GM12878 (cell line): Measurements from ENCODE around the gene DGAT2. TPM values are rescaled to one million over a fixed set of nuclear protein-coding genes. Genes with fewer than 3 reads are reported as not detected.

Experiments used
- ATAC-seq: fragments of 200-7000 bp; cut with Tn5 transposase; 3 replicates; pipeline ENCODE4 v1.9.1; 2020; ENCODE audit warnings: mild to moderate bottlenecking, moderate library complexity
- BruUV-seq: library from RNA; stranded (reverse); fragments of 400-500 nt; replicated peaks from 2 replicates; lab custom pipeline; 2021; lab: Mats Ljungman, UMichigan
- CTCF ChIA-PET: fragments of 300-600 bp; sonication (Branson Sonifier 250); formaldehyde crosslinking; extraction: SDS; loops from one replicate; lab custom pipeline; 2021; ENCODE audit warnings: inconsistent platforms; lab: Yijun Ruan, JAX
- POLR2A ChIA-PET: fragments of 350-600 bp; formaldehyde crosslinking; extraction: SDS; loops from one replicate; lab custom pipeline; 2021; ENCODE audit warnings: inconsistent platforms; lab: Charles Lee
- RAD21 ChIA-PET: fragments of 300-600 bp; sonication (Branson Sonifier 250); formaldehyde crosslinking; loops from one replicate; lab custom pipeline; 2023; ENCODE audit warnings: antibody characterized with exemption; ENCODE audit not compliant: unreplicated experiment; lab: Charles Lee
- SMC1A ChIA-PET: fragments of 300-600 bp; sonication (Branson Sonifier 250); formaldehyde crosslinking; loops from one replicate; lab custom pipeline; 2023; ENCODE audit not compliant: unreplicated experiment, uncharacterized antibody; lab: Charles Lee
- DNase-seq: peaks from one replicate; pipeline ENCODE4 v3.0.0-alpha.2; 2011; ENCODE audit warnings: low read depth, low spot score
- FAIRE-seq: peaks from 3 replicates; lab custom pipeline; 2011; peaks lifted over from hg19 to GRCh38; lab: Jason Lieb, UNC
- H2AFZ ChIP-seq: 2 replicates; pipeline ENCODE4 v1.6.0; 2011; ENCODE audit warnings: low read depth, low read length, control low read depth; ENCODE audit not compliant: control insufficient read depth
- H3K27ac ChIP-seq: 2 replicates; pipeline ENCODE4 v1.5.1; 2011; ENCODE audit warnings: control low read depth; ENCODE audit not compliant: control insufficient read depth, insufficient read depth
- H3K27me3 ChIP-seq, 2 experiments: replicated peaks in 1 of 2; 2 replicates each; pipeline versions ENCODE4 v1.6.0 to v1.6.1; 2011; ENCODE audit warnings: low read length in 1 of 2; ENCODE audit not compliant: control insufficient read depth in 2 of 2, insufficient read depth in 2 of 2
- H3K36me3 ChIP-seq, 2 experiments: 2 replicates each; pipeline ENCODE4 v1.5.1; 2011; ENCODE audit warnings: low read length in 1 of 2; ENCODE audit not compliant: control insufficient read depth in 2 of 2, insufficient read depth in 2 of 2
- H3K4me1 ChIP-seq: 2 replicates; pipeline ENCODE4 v1.6.1; 2011; ENCODE audit warnings: mild to moderate bottlenecking, low read length, moderate library complexity, mixed read lengths; ENCODE audit not compliant: control insufficient read depth, insufficient read depth
- H3K4me2 ChIP-seq: 2 replicates; pipeline ENCODE4 v1.6.0; 2011; ENCODE audit warnings: control low read depth; ENCODE audit not compliant: control insufficient read depth, insufficient read depth
- H3K4me3 ChIP-seq: fragments of 200-600 bp; sonication (generic); 2 replicates; pipeline ENCODE4 v1.5.1; 2016
- H3K79me2 ChIP-seq: 2 replicates; pipeline ENCODE4 v1.6.0; 2011; ENCODE audit warnings: low read length; ENCODE audit not compliant: control insufficient read depth, insufficient read depth
- H3K9ac ChIP-seq: 2 replicates; pipeline ENCODE4 v1.8.0; 2011; ENCODE audit warnings: low read length, control low read depth, mixed read lengths; ENCODE audit not compliant: control insufficient read depth, insufficient read depth
- H3K9me3 ChIP-seq: replicated peaks from 3 replicates; pipeline ENCODE4 v1.5.1; 2011; ENCODE audit warnings: mild to moderate bottlenecking, low read length; ENCODE audit not compliant: control insufficient read depth, insufficient read depth
- H4K20me1 ChIP-seq: 2 replicates; pipeline ENCODE4 v1.6.0; 2011; ENCODE audit not compliant: control insufficient read depth, insufficient read depth
- BACH1 ChIP-seq: fragments of 450-650 bp; IDR thresholded peaks from 2 replicates; pipeline ENCODE4 v1.6.1; 2017; ENCODE audit warnings: mild to moderate bottlenecking, borderline replicate concordance
- CBFB ChIP-seq: IDR thresholded peaks from 2 replicates; pipeline ENCODE4 v1.6.1; 2016; ENCODE audit warnings: antibody characterized with exemption, low read depth
- CTCF ChIP-seq, 3 experiments: IDR thresholded peaks in 2 of 3; conservative IDR thresholded peaks in 1 of 3; 2 replicates each; pipeline ENCODE4 v1.5.1; 2011; ENCODE audit warnings: low read depth in 3 of 3, low read length in 3 of 3, mild to moderate bottlenecking in 3 of 3, control low read depth in 2 of 3, moderate library complexity in 2 of 3, inconsistent platforms in 1 of 3, mixed read lengths in 1 of 3; ENCODE audit not compliant: control insufficient read depth in 2 of 3, insufficient read depth in 1 of 3; ENCODE audit errors: extremely low read depth in 1 of 3
- EED ChIP-seq: sonication (generic); IDR thresholded peaks from 2 replicates; pipeline ENCODE4 v1.6.1; 2016; ENCODE audit warnings: antibody characterized with exemption, low read depth
- IRF4 ChIP-seq: IDR thresholded peaks from 2 replicates; pipeline ENCODE4 v1.6.1; 2011; ENCODE audit warnings: low read depth, low read length
- NRF1 ChIP-seq: conservative IDR thresholded peaks from 2 replicates; pipeline ENCODE4 v1.6.1; 2011; ENCODE audit warnings: mild to moderate bottlenecking, low read depth, low read length, improper control_type of control experiment
- RAD51 ChIP-seq: fragments of 450-650 bp; IDR thresholded peaks from 2 replicates; pipeline ENCODE4 v1.6.1; 2016; ENCODE audit warnings: moderate library complexity, mild to moderate bottlenecking, inconsistent platforms
- RB1 ChIP-seq: fragments of 450-650 bp; formaldehyde crosslinking; IDR thresholded peaks from 2 replicates; pipeline ENCODE4 v1.6.1; 2017; ENCODE audit warnings: mild to moderate bottlenecking, borderline replicate concordance
- SIX5 ChIP-seq: IDR thresholded peaks from 2 replicates; pipeline ENCODE4 v1.6.1; 2011; ENCODE audit warnings: mild to moderate bottlenecking, low read depth, low read length, moderate library complexity; ENCODE audit not compliant: severe bottlenecking
- TCF3 ChIP-seq: IDR thresholded peaks from 2 replicates; pipeline ENCODE4 v1.6.1; 2012; ENCODE audit warnings: low read depth, mild to moderate bottlenecking, low read length, borderline replicate concordance; ENCODE audit not compliant: insufficient read depth
- USF2 ChIP-seq: IDR thresholded peaks from 2 replicates; pipeline ENCODE4 v1.6.1; 2011; ENCODE audit warnings: low read depth, low read length, improper control_type of control experiment, borderline replicate concordance
- YY1 ChIP-seq: IDR thresholded peaks from 2 replicates; pipeline ENCODE4 v1.6.1; 2011; ENCODE audit warnings: low read depth, mild to moderate bottlenecking, low read length
- ZBTB11 ChIP-seq: fragments of 450-650 bp; formaldehyde crosslinking; IDR thresholded peaks from 2 replicates; pipeline ENCODE4 v1.5.0; 2022; ENCODE audit warnings: mild to moderate bottlenecking, missing genetic modification characterization
- WGBS: methylation state at CpG from one replicate; pipeline ENCODE4 v1.1.6; 2016; ENCODE audit warnings: low lambda C conversion rate; ENCODE audit not compliant: insufficient replicate concordance, insufficient coverage; ENCODE audit errors: missing lambda C conversion rate; 5-methylcytosine and 5-hydroxymethylcytosine counted together
- in situ Hi-C: fragments of 300-500 bp; cut with MboI; formaldehyde crosslinking; loops from 9 replicates; pipeline ENCODE4 v1.14.3; 2018; ENCODE audit warnings: mixed read lengths
- intact Hi-C: fragments of 100-400 bp; cut with micrococcal nuclease; formaldehyde crosslinking; loops from one replicate; pipeline ENCODE4 v1.14.2; 2022; ENCODE audit not compliant: unreplicated experiment
- polyA plus RNA-seq, 11 experiments: library from polyadenylated mRNA; depleted of rRNA in 4 of 11; unstranded in 6 of 11; stranded (reverse) in 5 of 11; fragments of >200 nt; fragmentation: Nextera tagmentation in 4 of 11; fragmentation: Illumina TruSeq in 1 of 11; extraction: Ambion mirVana in 4 of 11; extraction: Trizol in 1 of 11; gene quantifications; 1 replicate in 1 of 11; 2 replicates in 10 of 11; pipeline versions ENCODE4 v1.2.1 to v1.2.3, GENCODE V29; 2011 to 2016; ENCODE audit warnings: inconsistent platforms in 2 of 11, missing spikeins in 2 of 11, low read depth in 1 of 11
- total RNA-seq, 4 experiments: library from RNA; depleted of rRNA in 3 of 4; stranded (reverse); fragments of >200 nt in 3 of 4; fragmentation: Illumina TruSeq in 1 of 4; extraction: Trizol in 1 of 4; gene quantifications; 2 replicates each; pipeline versions ENCODE4 v1.2.1 to v1.2.3, GENCODE V29; 2013 to 2021

Gene DGAT2
- total and polyA plus RNA-seq, 10 of the 15 experiments (the other 5 are each of a cell fraction or from before 2014, with no cell fraction given): 5.1 to 25.9 (median 17.6) TPM

- peak; percentile 53; the same call in 1 of the 2 replicates for TF ChIP-seq CBFB
- TF ChIP-seq RAD51: no peak
- peak; percentile 41; the same call in 1 of the 2 replicates for TF ChIP-seq IRF4
- TF ChIP-seq USF2: no peak
- 0 out of 2 replicates have a peak, but pooled peaks have one; percentile 4 for TF ChIP-seq NRF1
- TF ChIP-seq CTCF (IDR thresholded peaks at IDR 0.05 in 2 of 3, conservative IDR thresholded peaks at IDR 0.05 in 1 of 3; ENCODE audit: control insufficient read depth in 2 of 3, extremely low read depth in 1 of 3, insufficient read depth in 1 of 3, low read depth in 3 of 3, low read length in 3 of 3): peak; percentile 91 to 96 (median 95)
- no peak for TF ChIP-seq SIX5
Observed at GRCh38 chr11:75802913-75803820, 34.6 kb downstream of the DGAT2 start (continued).

- Histone ChIP-seq H3K36me3 (no peaks in the 10 kb centered on the region), H3K9ac (no peak overlapping the region), H2AFZ (peak overlapping the region; percentile 1; the same call in 1 of the 2 replicates), H3K4me3 (no peak overlapping the region), H3K9me3 (no peaks in the 10 kb centered on the region), H3K79me2 (peaks cover 27% of the 10 kb centered on the region), H3K27ac (no peak overlapping the region), H4K20me1 (no peaks in the 10 kb centered on the region), H3K27me3 (no peaks in the 10 kb centered on the region), H3K4me1 (peaks cover 41% of the 10 kb centered on the region), H3K4me2 (no peak overlapping the region)
- BruUV-seq: no TSS peak
- POLR2A ChIA-PET: interaction anchor here (8.7 kb wide), 1 partner anchor 16 kb away, joined by 173 read pairs; no protein-coding TSS in a partner anchor
- no peak for DNase-seq
- SMC1A ChIA-PET: interaction anchor here (0.5 to 6.5 kb wide), 3 partner anchors 58 to 343 kb away, joined by 3 to 111 read pairs (median 3); no protein-coding TSS in a partner anchor
- no peak for FAIRE-seq
- RAD21 ChIA-PET: interaction anchor here (9.5 to 10.4 kb wide), 2 partner anchors 17 to 57 kb away, joined by 100 to 111 read pairs; no protein-coding TSS in a partner anchor
- WGBS: 0% methylated on average over 2 of the region's 2 CpGs
- in situ Hi-C loops (loop anchor here (5.0 kb wide), 2 partner anchors 58 to 343 kb away; no protein-coding TSS in a partner anchor), intact Hi-C loops (no loop called here)
- ATAC-seq: no peak
- CTCF ChIA-PET: interaction anchor here (2.9 to 13.1 kb wide), 3 partner anchors 15 to 64 kb away, joined by 14 to 183 read pairs (median 54); no protein-coding TSS in a partner anchor
- TF ChIP-seq YY1 (no peak), RB1 (no peak), USF2 (no peak), ZBTB11 (CRISPR knock-in tag) (no peak), BACH1 (no peak), TCF3 (no peak), EED (no peak)
Observed at GRCh38 chr11:75809111-75809510, 40.5 kb downstream of the DGAT2 start.
